Activated naive CD8-positive, alpha-beta T cell treated with anti-CD3 and anti-CD28 coated beads, Interleukin-2, amount 10 ng/mL, durations not matched to agents 7 days and 5 days (primary cell): Measurements from ENCODE around the gene KAT5. TPM values are rescaled to one million over a fixed set of nuclear protein-coding genes. Genes with fewer than 3 reads are reported as not detected.
"Not testable (repeated sequence)": the region's sequence is repeated elsewhere in the genome, so short reads cannot be mapped to it uniquely, and the experiment has no call there.

Experiments used
- ATAC-seq: fragments of 150-1000 bp; cut with Tn5 transposase; one replicate; pipeline ENCODE4 v1.10.0; 2021; ENCODE audit warnings: low read depth, moderate library complexity
- POLR2A ChIA-PET: fragments of 350-600 bp; sonication (Branson Sonifier 250); formaldehyde crosslinking; loops from one replicate; lab custom pipeline; 2021; ENCODE audit warnings: antibody characterized with exemption; lab: Charles Lee
- DNase-seq: peaks from one replicate; pipeline ENCODE4 v3.0.0; 2021
- H3K27ac Mint-ChIP-seq: one replicate; pipeline ENCODE4 v1.8.0; 2022; ENCODE audit warnings: mild to moderate bottlenecking, mixed read lengths
- H3K27me3 Mint-ChIP-seq: one replicate; pipeline ENCODE4 v1.8.0; 2022; ENCODE audit warnings: mild to moderate bottlenecking, moderate library complexity, mixed read lengths
- H3K36me3 Mint-ChIP-seq: one replicate; pipeline ENCODE4 v1.8.0; 2021; ENCODE audit warnings: mild to moderate bottlenecking, mixed read lengths
- H3K4me1 Mint-ChIP-seq: one replicate; pipeline ENCODE4 v1.8.0; 2021; ENCODE audit warnings: mixed read lengths
- H3K4me3 Mint-ChIP-seq: one replicate; pipeline ENCODE4 v1.8.0; 2022; ENCODE audit warnings: mild to moderate bottlenecking, moderate library complexity, mixed read lengths
- H3K9me3 Mint-ChIP-seq: one replicate; pipeline ENCODE4 v1.8.0; 2021; ENCODE audit warnings: mixed read lengths
- total RNA-seq, 2 experiments: library from RNA; stranded (reverse); gene quantifications; one replicate each; pipeline ENCODE4 v1.2.3, GENCODE V29; 2021

KAT5 gene
- total RNA-seq: 10 to 100 TPM; 75.6 to 82.6 TPM

DNA sequence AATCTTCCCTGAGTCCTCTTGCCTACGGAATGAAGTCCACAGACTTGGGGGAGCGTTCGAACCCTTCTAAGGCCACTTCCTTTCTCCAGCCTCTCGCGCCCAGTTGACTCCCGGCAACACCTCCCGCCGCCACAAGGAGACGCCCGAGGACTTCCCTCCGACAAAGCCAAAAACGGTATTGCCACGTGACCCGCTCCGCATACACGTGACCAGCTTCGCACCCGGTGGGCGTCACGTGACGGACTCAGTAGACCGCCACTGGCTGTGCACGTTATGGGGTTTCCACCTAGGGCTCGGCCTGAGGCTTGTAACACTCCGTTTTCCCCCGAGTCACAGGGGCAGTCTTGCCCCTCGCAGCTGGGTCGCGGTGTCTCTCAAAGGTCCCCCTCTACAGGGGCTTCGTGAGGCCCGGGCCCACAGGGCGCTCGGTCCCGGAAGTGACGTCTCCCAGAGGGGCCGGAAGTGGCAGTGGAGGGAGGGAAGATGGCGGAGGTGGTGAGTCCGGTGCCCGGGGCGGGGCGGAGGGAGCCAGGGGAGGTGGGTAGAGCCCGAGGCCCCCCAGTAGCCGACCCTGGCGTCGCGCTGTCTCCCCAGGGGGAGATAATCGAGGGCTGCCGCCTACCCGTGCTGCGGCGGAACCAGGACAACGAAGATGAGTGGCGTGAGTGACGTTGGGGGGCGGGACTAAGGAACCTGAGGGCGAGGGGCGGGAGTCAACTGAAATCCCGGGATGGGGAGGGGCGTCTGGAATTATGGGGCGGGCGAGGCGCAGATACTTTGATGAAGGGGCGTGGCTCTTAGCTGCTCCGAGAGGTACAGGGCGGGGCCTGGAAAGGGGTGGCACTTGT, at the start of gene KAT5:
Gene KAT5 (plus strand): TSS at position 468 of the 848 bp plus-strand sequence. CDS start 16 bp downstream, at position 484.
- POLR2A ChIA-PET: interaction anchor here (0.6 to 2.7 kb wide), 26 partner anchors 9 to 339 kb away, joined by 3 to 36 read pairs (median 5); partner anchors contain the start of genes AP5B1, BANF1, CCDC85B and CFL1
- H3K36me3 Mint-ChIP-seq: peaks cover 17% of the 10 kb centered on the region
- DNase-seq: peak; percentile 98
- H3K9me3 Mint-ChIP-seq: no peaks in the 10 kb centered on the region
- H3K4me1 Mint-ChIP-seq: peaks cover 25% of the 10 kb centered on the region
- peak within 1 kb of the TSS; percentile 95 for H3K4me3 Mint-ChIP-seq
- no peaks in the 10 kb centered on the region for H3K27me3 Mint-ChIP-seq
- H3K27ac Mint-ChIP-seq: peak within 1 kb of the TSS; percentile 97
- ATAC-seq: peak; percentile 83

DNA sequence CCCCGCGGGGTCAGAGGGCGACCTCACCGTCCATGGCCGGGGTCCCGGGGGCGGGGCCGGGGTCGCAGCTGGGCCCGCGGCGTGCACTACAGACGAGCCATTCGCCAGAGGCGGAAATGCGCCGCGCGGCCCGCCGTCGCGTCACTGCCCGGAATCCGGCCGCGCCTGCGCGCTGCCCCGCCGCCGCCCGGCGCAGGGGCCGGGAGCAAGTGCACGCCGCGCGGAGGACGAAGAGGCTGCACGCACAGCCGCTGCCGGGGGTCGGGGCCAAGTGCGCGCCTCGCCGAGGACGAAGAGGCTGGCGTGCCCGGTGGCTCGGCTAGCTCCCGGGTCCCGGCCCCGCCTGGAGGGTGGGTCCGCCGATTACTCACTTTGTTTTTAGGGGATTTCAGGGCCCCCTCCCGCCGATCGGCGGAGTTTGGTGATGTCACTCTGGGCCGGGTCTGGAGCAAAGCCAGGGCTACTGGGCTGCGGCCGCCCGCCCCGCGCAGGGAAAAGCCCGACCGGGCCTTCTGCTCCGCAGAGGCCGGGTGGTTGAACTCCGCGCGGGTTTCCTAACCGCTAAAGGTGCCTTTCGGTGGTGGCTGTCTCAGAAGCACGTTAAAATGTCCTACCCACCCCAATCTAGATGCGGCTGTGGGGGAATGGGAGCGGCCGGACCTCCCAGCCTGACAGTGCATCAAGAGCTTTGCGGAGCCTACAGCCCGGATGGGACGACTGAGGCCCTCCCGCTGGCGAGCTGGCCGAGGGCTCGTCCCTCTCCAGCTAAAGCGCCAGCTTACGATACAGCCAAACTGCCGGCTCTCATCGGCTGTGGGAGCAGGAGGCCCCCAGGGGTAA, 49.0 kb upstream of the KAT5 start, which contains the start of gene RELA:
Gene RELA (minus strand): TSS at position 118 of the 840 bp plus-strand sequence. CDS start 84 bp downstream, at position 34.
- no peaks in the 10 kb centered on the region for H3K27me3 Mint-ChIP-seq
- peaks cover 24% of the 10 kb centered on the region for H3K4me1 Mint-ChIP-seq
- H3K4me3 Mint-ChIP-seq: peak within 1 kb of the TSS; percentile 93
- DNase-seq (peak; percentile 95), ATAC-seq (peak; percentile 86)
- H3K27ac Mint-ChIP-seq: peak within 1 kb of the TSS; percentile 94
- POLR2A ChIA-PET: interaction anchor here (0.6 to 4.2 kb wide), 21 partner anchors 10 to 802 kb away, joined by 3 to 57 read pairs (median 3); partner anchors contain the start of genes CCDC85B, PCNX3, SIPA1 and ZNRD2
- H3K9me3 Mint-ChIP-seq: no peaks in the 10 kb centered on the region
- H3K36me3 Mint-ChIP-seq: peaks cover 10% of the 10 kb centered on the region

DNA sequence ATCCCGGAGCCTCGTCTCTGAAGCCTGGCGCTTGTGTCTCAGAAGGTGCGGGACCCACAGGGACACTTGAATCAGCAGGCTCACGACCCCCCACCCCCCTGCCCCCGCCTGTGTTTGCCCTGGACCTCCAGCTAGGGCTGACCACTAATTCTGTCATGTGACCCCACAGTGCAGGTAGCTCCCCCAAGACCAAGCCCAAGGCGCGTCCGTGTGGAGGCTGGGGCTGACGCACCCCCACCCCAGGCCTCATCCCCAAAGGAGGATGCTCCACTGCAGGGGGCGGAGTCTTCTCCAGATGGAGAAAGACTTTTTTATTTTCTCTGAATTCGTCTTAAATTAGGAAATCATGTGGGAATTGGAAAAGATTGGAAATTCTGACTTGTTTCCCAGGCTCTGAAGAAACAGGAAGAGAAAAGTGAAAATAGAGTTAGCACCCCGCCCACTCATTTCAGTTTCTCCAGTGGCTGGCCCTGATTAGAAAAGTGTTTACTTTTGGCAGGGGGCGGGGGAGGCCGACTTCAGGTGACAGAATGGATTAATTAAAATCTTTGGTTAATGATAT, 48.3 kb upstream of the KAT5 start:
- H3K36me3 Mint-ChIP-seq: peaks cover 10% of the 10 kb centered on the region
- POLR2A ChIA-PET: interaction anchor here (0.6 to 4.2 kb wide), 11 partner anchors 11 to 802 kb away, joined by 3 to 57 read pairs (median 4); partner anchors contain the start of genes CCDC85B, PCNX3, SIPA1 and ZNRD2
- DNase-seq (no peak), ATAC-seq (peak; percentile 8)
- no peaks in the 10 kb centered on the region for H3K9me3 Mint-ChIP-seq
- H3K4me1 Mint-ChIP-seq: peaks cover 24% of the 10 kb centered on the region
- H3K27ac Mint-ChIP-seq: peak overlapping the region; percentile 94
- H3K27me3 Mint-ChIP-seq: no peaks in the 10 kb centered on the region
- H3K4me3 Mint-ChIP-seq: peak overlapping the region; percentile 93

DNA sequence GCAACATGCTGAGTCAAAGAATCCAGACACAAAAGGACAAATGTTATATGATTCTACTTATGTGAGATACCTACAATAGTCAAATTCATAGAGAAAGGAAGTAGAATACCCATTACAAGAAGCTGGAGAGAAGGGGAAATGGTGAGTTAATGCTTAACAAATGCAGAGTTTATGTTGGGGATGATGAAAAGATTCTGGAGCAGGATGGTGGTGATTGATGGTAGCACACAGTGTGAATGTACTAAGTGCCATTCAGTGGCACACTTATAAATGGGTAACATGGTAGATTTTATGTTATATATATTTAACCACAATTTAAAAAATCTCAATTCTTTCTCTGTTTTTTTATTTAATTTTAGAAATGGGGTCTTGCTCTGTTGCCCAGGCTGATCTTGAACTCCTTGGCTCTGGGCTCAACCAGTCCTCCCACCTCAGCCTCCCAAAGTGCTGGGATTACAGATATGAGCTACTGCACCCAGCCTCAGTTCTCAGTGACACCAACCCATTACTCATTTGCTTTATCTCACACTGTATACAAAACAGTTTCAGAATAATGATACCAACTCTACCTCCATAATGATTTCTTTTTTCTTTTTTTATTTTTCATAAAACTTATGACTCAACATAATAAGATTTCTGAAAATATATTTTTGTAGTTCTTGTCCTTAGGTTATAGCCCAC, 39.7 kb upstream of the KAT5 start:
- DNase-seq: no peak
- Mint-ChIP-seq H3K36me3 (no peaks in the 10 kb centered on the region), H3K27ac (no peak overlapping the region), H3K4me3 (no peak overlapping the region), H3K27me3 (no peaks in the 10 kb centered on the region), H3K4me1 (no peaks in the 10 kb centered on the region), H3K9me3 (no peaks in the 10 kb centered on the region)
- no peak for ATAC-seq
- POLR2A ChIA-PET: no interaction called here

DNA sequence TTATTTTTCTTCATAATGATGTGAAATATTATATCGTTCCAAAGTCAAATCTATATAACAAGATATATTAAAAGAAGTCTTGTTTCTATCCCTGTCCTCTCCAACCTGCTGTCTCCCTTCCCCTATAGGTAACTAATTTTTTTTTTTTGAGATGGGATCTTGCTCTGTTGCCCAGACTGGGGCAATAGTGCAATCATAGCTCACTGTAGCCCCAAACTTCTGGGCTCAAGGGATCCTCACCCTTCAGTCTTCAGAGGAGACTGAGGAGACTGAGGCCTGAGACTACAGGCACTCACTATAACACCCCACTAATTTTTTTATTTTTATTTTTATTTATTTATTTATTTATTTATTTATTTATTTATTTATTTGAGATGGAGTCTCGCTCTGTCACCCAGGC, 39.1 kb upstream of the KAT5 start:
- H3K9me3 Mint-ChIP-seq: no peaks in the 10 kb centered on the region
- no peak for DNase-seq
- no peak for ATAC-seq
- H3K4me1 Mint-ChIP-seq: no peaks in the 10 kb centered on the region
- no peak overlapping the region for H3K27ac Mint-ChIP-seq
- H3K4me3 Mint-ChIP-seq: no peak overlapping the region
- H3K27me3 Mint-ChIP-seq: no peaks in the 10 kb centered on the region
- no peaks in the 10 kb centered on the region for H3K36me3 Mint-ChIP-seq
- POLR2A ChIA-PET: no interaction called here

DNA sequence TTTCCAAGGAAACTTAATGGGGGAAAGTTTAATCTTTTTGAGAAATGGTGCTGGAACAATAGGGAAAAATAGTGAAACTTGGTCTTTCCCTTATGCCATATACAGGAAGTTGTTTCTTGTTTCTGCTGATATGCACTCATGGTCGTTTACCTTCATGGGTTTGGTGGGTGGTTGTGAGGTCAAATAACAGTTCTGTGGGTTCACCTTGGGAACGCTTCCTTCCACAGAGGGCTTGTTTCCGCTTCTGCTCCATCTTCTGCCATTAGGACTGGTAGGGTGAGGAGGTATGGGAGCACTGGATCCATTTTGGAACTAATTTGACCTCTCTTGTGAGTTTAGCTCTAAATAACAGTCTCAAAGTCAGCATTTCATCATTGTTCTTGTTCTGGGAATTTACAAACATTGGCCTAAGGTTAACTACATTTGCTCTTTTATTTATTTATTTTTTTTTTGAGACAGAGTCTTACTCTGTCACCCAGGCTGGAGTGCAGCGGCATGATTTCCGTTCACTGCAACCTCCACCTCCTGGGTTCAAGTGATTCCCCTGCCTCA, 31.8 kb upstream of the KAT5 start:
- Mint-ChIP-seq H3K27me3 (peaks cover 10% of the 10 kb centered on the region), H3K27ac (no peak overlapping the region), H3K9me3 (no peaks in the 10 kb centered on the region), H3K4me1 (peaks cover 4% of the 10 kb centered on the region), H3K36me3 (no peaks in the 10 kb centered on the region), H3K4me3 (no peak overlapping the region)
- DNase-seq (no peak), ATAC-seq (no peak)
- POLR2A ChIA-PET: interaction anchor here (0.7 kb wide), 1 partner anchor 27 kb away, joined by 4 read pairs; no protein-coding TSS in a partner anchor

DNA sequence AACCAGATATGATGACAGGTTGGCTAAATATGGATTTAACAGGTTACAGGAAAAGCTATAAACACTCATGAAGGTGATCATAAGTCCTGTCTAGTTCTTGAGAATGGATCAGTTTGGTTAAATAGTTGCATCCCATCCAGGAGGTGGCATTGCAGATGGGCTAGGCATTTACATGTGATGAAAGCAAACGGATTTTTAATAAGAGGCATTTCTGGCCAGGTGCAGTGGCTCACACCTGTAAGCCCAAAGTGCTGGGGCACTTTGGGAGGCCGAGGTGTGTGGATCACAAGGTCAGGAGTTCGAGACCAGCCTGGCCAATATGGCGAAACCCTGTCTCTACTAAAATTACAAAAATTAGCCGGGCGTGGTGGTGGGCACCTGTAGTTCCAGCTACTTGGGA, 28.6 kb upstream of the KAT5 start:
- peaks cover 10% of the 10 kb centered on the region for H3K27me3 Mint-ChIP-seq

DNA sequence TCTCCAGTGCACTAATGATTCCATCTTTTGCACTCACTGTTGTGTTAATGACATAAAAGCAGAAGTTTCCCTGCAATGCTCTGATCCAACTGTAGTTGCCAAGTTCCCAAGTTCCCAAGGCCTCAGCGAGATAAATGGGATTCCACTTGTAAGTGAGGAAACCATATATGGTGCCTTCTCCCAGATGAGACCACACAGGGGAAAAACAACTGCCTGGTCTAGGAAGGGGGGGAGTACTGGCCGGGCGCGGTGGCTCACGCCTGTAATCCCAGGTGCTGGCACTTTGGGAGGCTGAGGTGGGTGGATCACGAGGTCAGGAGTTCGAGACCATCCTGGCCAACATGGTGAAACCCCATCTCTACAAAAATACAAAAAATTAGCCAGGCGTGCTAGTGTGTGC, 26.1 kb upstream of the KAT5 start:
- H3K4me3 Mint-ChIP-seq: no peak overlapping the region
- no peaks in the 10 kb centered on the region for H3K36me3 Mint-ChIP-seq
- H3K27ac Mint-ChIP-seq: no peak overlapping the region
- no peaks in the 10 kb centered on the region for H3K4me1 Mint-ChIP-seq
- H3K9me3 Mint-ChIP-seq: no peaks in the 10 kb centered on the region
- ATAC-seq (no peak), DNase-seq (no peak)
- H3K27me3 Mint-ChIP-seq: peaks cover 15% of the 10 kb centered on the region
- POLR2A ChIA-PET: no interaction called here

More for the DNA sequence above, 28.6 kb upstream of the KAT5 start:
- DNase-seq, POLR2A ChIA-PET, H3K4me1 Mint-ChIP-seq, H3K36me3 Mint-ChIP-seq, H3K4me3 Mint-ChIP-seq, H3K27ac Mint-ChIP-seq, H3K9me3 Mint-ChIP-seq, ATAC-seq: not testable (repeated sequence)

DNA sequence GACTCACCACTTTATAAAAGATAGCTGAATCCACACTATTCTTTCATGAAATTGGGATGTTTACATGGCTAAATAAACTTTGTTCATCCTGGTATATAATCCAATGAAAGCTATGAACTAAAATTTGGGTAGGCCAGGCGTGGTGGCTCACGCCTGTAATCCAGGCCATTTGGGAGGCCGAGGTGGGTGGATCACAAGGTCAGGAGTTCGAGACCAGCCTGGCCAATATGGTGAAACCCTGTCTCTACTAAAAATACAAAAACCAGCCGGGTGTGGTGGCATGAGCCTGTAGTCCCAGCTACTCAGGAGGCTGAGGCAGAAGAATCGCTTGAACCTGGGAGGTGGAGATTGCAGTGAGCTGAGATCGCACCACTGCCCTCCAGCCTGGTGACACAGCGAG, 20.2 kb upstream of the KAT5 start:
- H3K27ac Mint-ChIP-seq, POLR2A ChIA-PET, H3K36me3 Mint-ChIP-seq, H3K9me3 Mint-ChIP-seq, H3K27me3 Mint-ChIP-seq, ATAC-seq, H3K4me1 Mint-ChIP-seq, DNase-seq, H3K4me3 Mint-ChIP-seq: not testable (repeated sequence)

DNA sequence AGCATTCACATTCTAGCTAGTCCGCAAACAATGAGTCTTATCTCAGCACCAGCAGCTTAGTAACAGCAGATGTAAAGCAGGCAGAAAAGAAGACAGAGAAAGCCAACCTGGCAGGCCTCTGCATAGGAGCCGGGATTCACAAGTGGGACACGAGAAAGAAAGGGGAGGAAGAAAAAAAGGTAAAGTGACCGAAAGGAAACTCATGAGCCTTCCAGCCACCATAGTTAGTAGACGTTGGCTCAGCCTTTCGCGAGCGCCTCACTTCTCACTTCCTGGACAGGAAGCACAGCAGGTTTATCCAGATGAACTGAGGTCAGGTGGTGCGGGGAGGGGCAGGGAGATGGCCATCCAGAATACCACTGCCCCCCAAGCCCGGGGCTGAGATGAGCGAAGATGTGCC, 19.7 kb upstream of the KAT5 start:
- no peak overlapping the region for H3K4me3 Mint-ChIP-seq
- DNase-seq (no peak), ATAC-seq (no peak)
- H3K27me3 Mint-ChIP-seq: peaks cover 5% of the 10 kb centered on the region
- H3K36me3 Mint-ChIP-seq: no peaks in the 10 kb centered on the region
- H3K27ac Mint-ChIP-seq: no peak overlapping the region
- peaks cover 3% of the 10 kb centered on the region for H3K4me1 Mint-ChIP-seq
- no peaks in the 10 kb centered on the region for H3K9me3 Mint-ChIP-seq
- POLR2A ChIA-PET: no interaction called here

DNA sequence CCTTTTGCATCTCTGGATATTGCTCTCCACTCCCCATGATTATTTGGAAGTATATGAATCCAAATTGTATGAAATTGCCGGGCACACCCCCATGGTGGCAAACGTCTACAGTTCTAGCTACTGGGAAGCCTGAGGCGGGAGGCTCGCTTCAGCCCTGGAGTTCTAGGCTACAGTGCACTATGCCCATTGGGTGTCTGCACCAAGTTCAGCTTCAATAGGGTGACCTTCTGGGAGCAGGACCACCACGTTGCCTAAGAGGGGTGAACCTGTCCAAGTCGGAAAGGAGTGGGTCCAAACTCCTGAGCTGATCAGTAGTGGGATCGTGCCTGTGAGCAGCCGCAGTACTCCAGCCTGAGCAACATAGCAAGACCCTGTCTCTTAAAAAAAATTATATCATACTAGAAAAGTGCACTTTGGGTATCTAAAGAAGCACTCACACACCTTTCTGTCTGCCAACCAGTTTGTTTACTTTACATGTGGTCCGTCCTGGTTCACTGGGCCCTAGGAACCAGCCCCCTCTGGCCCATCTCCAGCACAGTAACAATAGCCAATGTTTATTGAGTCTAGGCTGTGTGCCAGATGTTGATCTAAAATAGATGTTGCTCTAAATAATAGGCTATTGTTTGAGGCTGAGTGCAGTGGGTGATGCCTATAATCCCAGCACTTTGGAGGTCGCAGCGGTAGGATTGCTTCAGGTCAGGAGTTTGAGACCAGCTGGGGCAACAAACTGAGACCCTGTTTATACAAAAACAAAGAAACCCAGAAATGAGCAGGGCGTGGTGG, 16.4 kb upstream of the KAT5 start:
- POLR2A ChIA-PET: no interaction called here
- DNase-seq: no peak
- Mint-ChIP-seq H3K27ac (no peak overlapping the region), H3K27me3 (peaks cover 10% of the 10 kb centered on the region), H3K4me3 (no peak overlapping the region), H3K9me3 (no peaks in the 10 kb centered on the region), H3K36me3 (no peaks in the 10 kb centered on the region), H3K4me1 (peaks cover 3% of the 10 kb centered on the region)
- ATAC-seq: no peak
